Kasumi-1 (cell line): Measurements from ENCODE around the gene CPD.

Experiments used
- DNase-seq, 2 experiments: peaks; one replicate each; lab custom pipeline; 2025; lab: John Stamatoyannopoulos, UW

Gene CPD

GRCh38 chr17:30506481-30506880 is 127.8 kb downstream of the CPD start:
- no peak for DNase-seq

GRCh38 chr17:30513346-30513745 is 134.6 kb downstream of the CPD start:
- DNase-seq = no peak

GRCh38 chr17:30514895-30515596 is 136.3 kb downstream of the CPD start:
- no peak for DNase-seq

GRCh38 chr17:30517786-30518185 is 139.1 kb downstream of the CPD start:
- DNase-seq = no peak

GRCh38 chr17:30519166-30519565 is 140.4 kb downstream of the CPD start:
- no peak for DNase-seq
